CD1c-positive myeloid dendritic cell (primary cell): ENCODE results near the gene CPT2.

Experiments
- DNase-seq: peaks from one replicate; pipeline ENCODE4 v3.0.0-alpha.2; 2016; ENCODE audit errors: extremely low spot score

The CPT2 gene

DNA sequence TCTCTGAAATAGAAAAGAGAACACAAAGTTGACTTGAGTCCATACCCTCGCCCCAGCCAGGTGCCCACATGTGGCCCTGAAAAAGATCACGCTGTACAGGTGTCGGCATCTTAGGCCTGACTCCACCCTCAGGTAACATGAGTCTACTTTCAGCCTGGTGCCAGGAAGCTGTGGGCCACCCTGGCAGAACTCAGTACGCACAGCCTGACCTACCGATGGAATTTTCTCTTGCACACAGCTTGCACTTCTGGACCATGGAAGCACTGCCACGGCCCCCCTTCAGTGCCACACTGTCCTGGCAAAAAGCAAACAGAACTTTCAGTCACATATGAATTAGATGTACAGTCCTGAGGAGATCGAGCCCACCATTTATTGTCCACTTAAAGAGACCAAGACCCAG is 21.6 kb downstream of the CPT2 start:
- no peak for DNase-seq

DNA sequence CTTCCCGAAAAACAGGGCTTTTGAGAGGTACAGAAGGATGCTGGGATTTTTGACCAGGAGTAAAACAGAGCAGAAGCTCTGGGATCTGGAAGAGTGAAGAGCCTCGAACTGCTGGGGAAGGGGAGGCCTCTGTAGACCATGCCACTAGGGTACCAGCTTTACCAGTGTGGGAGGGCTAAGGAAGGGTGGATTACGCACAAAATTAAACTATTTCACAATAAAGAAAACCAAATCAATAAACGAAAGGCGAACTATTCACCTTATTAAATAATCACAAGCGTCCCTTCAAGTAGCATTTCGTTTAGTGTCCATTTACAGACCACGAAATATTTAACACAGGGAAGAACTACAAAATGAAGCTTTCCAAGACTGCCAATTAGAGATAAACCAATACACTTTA is 23.1 kb downstream of the CPT2 start:
- DNase-seq: no peak

DNA sequence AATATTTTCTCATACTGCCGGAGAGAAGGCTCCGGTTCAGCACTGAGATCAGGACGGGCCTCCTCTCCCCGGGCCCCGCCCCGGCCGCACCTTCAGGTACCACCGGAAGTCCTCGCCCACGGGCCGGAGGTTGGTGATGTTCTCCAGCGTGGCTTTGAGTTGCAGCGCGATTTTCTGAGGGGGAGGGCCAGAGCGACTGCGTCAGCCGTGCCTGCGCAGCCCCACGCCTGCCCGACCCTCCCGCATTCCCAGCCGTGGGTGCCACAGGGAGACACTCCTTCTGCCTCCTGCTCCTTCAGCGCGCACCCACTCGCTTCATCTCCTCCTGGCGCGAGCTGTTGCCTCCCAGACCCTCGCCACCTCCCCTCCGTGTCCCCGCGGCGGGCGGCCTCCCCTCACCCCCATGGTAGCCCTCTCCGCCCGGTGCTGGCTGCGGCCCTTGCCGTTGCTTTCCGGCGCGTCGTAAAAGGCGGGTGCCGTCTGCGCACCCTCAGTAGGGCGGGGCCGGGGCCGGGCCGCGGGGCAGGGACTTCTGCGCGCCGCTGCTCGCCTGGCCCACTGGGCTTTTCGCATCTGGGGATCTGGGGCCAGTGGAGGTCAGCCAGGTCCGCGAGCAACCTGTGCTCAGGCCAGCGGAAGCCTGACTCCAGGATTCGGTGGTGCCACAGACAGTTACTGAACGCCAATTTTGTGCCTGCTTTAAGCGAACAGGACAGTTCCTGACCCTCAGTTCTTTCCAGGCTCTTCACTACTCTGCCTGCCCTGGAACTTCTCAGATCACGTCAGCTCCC is 23.7 kb downstream of the CPT2 start, which contains the start of gene CZIB:
TSS of gene CZIB (minus strand) at position 464 of the 791 bp plus-strand sequence. CDS start at position 405, 59 bp downstream.
- peak; percentile 94 for DNase-seq

DNA sequence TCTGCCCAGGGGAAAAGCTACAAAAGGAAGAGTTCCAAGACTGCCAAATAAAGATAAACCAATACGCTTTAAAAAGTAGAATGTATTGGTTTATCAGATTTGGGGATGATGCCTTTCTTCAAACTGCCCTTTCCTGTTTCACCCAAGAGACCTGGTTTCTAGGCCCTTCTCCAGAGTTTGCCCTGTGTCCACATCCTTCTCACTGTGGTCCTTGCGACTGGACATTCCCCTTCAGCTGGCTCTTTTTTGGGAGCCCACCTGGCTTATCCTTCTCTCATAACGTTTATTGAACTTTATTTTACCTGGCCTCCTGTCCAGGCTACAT is 24.3 kb downstream of the CPT2 start:
- no peak for DNase-seq

DNA sequence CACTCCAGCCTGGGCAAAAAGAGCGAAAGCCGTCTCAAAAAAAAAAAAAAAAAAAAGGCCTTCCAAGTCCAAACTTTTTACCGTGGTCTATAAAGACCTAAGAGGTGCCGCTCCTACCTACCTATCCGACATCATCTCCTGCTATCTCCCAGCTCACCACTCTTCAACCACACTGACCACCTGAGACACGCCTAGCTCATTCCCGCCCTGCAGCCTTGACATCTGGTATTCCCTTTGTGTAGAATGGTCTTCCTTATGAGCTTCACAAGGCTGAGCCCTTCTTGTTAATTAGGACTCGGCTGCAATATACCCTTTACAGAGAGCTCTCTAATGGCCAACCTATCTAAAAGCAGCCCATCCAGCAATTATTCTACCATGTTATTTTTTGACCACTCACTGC is 41.0 kb downstream of the CPT2 start:
- no peak for DNase-seq

DNA sequence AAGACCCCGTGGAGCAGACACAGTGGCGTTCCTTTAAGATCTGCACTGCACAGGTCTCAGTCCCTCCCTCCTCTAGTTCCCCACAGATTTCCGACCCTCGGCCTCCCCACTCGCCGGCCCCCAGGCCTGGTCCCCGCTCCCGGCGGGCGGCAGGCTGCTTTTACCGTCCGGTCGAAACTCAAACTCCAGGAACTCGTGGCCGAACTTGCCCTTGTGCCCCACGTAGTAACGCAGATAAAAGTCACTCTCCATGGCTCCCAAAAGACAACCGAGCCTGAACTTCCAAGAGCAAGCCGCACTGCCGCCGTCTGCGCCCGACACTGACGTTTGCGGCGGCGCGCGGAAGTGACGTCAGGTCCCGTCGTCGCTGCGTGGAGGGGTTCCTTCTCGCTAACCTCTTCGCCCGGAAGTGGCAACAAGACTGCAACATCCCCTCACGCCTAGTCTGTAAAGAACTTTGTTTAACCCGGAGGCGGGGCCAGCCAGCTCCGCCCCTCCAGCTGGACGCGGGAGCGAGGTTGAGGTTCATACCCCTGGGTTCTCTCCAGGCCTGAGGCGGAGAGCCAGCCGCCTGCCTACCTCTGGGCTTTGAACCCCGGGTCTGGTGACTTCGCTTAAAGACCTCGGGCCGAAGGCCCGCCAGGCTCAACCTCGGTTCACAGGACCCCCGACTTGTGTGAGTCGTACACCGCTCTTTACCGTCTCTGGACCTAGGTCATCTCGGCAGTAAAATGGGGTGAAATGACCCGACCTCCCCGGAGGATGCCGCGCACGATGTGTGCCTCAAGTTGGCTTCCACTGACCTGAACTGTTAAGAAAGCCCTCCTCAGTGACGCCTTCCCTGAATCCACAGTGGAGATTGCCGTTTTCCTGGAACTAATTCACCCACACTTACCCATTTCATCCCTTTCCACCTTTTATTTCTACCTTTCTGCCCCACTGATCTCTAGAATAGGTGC is 41.9 kb downstream of the CPT2 start, which contains the start of gene MAGOH:
TSS of gene MAGOH (minus strand) at position 322 of the 959 bp plus-strand sequence. CDS start at position 252, 70 bp downstream.
- peak; percentile 96 for DNase-seq

DNA sequence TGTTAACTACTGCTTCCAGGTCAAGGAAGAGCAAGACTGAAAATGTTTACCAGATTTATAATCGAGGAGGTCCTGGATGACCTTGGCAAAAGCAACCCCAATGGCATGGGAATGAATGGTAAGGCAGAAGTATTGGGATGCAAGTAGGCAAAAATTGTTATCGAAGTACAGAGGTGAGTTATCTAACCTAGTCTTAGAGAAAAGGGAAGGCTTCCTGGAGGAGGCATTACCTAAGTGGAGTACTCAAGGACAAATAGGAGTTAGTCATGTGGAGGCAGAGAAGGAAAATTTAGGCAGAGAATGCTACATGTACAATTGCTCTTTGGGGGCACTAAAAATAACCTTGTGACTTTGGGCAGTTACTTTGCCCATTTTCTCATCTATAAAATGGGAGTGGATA is 45.2 kb downstream of the CPT2 start:
- no peak for DNase-seq

DNA sequence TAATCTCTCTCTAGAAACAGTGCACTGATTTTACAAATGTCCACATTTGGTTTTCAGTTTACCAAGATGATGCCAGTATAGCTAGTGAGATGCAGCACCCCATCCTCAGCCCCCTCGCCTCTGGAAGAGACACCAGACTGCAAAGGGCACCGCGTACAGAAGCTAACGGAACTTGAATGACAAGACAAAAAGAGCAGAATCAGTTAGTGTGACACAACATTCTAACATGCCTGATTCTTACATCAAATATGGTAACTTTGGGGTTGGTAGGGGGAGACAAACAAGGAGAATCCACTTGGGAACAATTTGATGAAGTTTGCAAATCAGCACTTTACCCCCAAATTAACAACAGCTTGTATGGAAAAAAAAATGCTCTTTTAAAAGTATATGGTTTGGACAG is 45.8 kb downstream of the CPT2 start:
- DNase-seq: no peak

DNA sequence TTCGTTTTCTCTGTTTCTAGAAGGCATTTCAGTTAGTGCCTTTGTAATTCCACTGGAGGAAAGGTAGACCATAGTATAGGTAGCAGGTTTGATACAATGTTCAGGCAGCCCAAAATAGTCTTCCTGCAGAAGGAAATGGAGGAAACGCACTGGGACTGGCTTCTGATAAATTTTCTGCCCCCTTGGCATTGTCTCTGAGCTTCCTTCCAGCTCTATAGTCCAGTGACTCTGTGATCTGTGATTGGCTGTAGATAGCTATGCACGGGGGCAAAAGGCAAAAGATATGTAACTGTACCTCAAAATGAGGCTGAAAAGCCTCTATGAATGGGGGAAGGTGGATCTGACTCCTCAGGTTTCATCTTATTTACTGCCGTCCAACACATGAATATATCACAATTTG is 47.5 kb downstream of the CPT2 start:
- DNase-seq: no peak

DNA sequence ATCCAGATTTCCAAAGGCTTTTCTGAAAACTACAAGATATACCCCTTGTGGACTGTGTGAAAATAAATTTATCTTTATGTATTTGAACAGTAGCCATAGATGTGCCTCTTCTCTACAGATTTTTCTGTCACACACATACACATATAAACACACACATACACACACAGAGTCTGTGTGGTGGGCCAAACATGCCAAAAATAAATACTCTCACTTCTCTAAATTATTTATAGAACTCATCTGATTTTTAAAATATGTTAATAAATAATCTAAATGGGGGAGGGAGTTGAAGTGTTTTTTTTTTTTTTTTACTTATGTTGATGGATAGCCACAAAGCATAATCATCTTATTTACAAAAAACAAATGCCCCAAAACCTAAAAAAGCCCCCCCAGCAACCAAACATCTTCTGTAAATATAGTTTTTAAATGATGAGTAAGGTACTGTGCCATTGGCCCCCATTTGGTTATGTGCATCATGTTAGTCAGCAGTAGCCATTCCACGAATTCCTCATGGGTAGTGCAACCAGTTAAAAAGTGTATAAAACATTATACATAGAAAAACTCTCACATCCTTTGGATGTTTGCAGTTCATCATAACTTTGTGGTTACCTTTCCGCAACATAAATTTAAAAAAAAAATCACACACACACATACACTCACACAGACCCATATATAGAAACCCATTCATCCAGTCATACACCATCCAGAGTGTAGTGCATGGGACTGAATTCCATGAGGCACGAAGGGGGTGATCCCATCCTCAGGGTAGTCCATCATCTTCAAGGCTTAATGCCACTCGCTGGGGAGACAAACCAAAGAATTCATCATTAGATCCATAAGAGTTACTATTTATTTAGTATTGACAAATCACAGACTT is 49.9 kb downstream of the CPT2 start:
- DNase-seq: no peak

DNA sequence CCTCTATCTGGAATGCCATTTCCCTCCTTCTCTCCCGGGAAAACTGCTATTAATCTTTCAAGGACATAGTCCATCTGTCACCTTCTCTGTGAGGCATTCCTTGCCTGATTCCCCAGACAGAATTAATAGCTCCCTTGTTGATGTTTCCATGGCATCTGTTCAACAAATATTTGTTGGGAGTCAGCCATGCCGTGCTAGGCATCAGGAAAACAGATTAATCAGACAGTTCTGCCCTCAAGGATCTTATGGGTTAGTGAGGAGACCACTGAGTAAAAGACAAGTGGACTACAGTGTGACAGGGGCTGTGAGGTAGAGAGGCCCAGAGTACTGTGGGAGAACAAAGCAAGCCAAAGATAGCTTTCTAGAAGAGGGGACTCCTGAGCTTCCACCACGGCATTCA is 53.1 kb downstream of the CPT2 start:
- DNase-seq: no peak

DNA sequence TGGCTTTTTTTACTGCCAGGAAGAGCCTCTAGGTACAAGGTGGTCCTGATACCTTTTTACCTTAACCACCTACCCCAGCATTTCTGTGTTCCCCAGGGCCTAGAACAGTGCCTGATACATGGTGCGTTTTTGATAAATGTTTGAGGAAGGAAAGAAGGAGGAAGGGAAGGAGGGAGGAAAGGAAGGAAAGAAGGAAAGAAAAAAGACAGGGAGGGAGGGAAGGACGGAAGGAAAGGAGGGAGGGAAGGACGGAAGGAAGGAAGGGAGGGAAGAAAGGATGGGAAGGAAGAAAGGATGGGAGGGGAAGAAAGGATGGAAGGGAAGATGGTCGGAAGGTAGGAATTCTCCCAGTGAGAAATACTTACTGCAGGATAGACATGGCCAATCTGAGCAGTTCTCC is 53.7 kb downstream of the CPT2 start:
- DNase-seq: no peak

DNA sequence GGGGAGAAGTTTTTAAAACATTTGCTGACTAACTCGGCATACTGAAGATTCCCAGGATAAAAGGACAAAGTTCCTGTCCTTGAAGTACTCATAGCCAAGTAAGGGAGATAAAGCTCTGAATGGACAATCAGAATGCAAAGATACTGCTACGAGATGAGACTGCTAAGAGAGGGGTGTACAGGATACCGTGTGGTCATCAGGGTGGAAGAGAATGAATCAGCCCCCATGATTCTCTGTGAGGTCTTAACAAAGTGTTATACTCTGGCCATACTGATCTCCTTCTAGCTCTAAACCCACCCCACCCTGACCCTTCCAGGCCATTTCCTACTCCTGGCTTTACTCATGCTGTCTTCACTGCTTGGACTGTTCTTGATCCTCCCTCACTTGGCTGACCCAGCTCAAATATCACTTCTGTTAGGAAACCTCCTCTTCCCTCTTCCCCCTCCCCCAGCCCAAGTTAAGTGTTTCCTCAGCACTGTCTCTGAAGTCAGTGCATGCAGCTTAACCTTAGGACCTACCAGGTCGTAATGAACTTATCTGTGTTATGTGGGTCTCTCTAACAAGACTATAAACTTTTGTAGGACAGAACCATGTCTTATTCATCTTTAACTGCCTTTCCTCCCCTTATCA is 57.5 kb downstream of the CPT2 start:
- no peak for DNase-seq

DNA sequence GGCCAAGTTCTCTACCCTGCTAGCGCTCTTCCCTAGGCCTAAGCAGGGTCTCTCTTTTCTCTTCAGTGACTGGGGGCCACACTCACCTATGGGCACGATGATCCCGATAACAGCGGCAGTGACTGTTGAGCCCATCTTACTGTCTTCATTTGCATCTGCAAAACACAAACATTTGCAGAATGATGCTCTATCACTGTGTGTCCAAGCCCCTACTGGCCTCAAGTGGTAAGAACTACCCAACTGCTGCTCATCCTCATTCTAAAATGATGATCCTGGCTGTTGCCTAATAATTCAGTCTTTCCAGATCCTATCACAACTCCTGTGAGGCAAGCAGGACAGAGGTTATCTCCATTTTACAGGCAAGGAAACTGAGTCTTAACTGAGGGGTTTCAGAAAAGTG is 58.4 kb downstream of the CPT2 start:
- DNase-seq: no peak

DNA sequence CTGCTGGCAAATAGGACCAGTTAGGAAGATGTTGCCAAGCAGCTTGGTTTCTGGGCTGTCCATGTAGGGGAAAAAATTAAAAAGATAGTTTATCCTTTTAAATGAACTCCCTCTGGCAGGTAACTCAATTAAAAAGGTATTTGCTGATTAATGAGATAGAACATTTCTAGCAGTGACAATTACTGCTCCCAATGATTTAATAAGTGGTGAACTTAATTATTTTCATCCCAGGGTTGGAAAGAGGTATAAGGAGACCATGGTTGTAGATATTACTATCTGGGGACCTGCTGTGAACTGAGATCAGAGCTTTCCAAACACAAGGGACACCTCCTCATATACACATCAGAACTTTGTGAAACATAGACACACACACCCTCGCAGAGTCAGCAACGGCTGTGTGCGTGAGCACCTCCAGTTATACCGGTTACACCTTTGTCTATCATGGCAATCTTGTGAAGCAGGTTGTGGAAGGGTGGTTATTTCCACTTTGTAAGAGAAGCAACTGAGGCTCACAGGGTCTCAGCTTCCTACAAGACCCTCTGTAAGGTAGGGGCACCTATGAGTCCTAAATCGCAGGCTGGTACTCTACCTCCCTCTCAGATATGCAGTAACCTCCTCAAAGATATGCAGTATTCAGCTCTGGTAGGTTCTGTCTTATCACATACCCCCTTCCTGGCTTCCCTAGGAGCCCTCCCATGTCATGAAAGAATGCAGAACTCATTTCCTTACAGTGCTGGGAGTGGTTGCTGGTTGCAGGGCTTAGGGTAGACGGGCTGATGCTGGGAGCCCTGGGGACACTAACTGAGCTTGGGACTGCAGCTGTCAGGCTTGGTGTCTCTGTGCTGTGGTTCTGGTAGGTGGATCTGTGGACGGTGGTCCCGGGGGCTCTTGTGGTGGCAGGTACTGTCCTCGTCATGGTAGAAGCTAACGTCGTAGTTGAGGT is 60.2 kb downstream of the CPT2 start:
- DNase-seq: no peak

DNA sequence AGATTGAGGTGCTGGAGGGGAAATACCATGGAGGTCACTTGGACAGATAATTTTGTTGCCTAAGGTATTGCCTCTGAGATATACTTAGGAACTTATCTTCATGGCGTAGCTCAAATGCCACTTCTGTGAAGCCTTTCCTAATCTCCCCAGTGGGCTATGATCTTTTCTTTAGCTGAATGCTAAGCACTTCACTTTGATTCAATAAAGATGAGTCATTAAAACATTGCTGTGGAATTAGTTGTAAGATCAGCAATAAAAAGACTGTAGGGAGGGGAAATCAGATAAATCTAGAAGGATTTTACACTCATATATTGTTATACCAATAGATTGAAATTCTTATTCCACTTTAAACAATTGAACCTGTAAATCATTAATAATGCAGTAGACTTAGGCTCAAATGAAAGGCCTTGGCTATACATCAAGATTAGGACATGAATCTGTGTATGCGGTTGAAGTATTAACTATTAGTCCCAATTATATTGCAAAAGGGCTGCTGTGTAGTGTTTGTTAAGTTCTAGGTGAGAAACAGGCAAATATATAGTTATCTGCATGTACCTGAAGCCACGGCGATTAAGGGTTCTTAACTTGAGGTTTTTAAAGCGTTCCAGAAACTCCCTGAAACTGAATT is 60.9 kb downstream of the CPT2 start:
- no peak for DNase-seq

DNA sequence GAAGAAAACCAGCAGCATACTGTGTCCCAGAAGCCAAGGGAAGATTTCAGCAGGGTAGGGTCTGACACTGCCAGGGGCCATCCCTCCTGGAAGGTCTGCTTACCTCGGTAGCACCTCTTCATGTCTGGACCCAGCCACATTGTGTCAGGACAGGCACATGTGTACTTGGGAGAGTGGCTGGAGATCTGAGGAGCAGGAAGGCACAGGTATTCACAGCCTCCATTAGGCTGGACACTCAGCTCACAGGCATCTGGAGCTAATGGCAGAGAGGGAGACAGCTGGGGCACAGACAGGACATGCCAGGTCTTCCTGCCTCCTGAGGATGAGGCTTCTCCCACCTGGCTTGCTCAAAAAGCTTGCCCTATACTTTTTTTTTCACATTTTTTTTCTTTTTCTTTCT is 61.6 kb downstream of the CPT2 start:
- DNase-seq: no peak

DNA sequence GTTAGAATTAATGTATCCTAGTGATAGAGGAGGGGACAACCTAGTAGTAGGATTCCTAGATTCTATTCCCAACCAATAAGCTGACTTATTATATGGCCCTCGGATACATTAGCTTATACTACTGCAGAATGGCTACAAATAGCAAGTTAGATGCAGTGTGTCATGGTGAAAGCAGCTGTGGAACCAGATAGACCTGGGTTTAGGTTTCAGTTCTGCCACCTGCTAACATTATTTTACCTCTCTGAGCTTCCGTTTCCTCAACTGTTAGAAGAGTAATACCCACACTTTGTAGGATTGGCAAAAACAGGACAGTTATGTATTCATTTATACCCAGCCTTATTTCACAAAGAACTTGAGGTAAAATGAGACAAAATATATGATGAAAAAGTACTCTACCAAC is 63.3 kb downstream of the CPT2 start:
- DNase-seq: no peak

DNA sequence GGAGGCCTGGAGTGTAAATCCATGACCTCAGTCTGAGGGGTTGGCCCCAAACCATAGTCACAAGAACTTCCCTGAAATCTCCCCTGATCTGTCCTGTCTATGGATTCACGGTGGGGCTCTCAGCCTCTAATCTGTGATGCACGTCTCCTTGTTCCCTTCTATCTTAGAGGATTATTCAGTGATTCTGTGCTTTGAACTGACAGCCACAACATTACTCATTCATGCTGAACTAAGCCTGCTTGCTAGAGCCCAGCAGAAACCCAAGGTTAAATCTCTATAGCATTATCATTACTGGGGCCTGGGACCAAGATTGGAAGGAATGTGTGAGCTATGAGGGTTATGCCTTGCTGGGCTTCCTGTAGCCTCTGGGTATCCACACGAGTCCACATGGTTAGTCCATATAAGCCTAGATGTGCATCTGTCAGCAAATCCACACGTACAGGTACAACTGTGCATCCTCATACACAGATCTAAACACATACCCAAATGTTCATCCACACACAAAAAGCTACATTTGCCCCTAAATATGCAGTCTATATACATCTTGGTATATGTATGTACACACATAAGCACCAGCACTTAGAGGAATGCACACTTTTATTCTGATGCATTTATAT is 64.1 kb downstream of the CPT2 start:
- no peak for DNase-seq
